Neural crest cell (in vitro differentiated cells): ENCODE measurements around the gene NUCKS1. TPM values are rescaled to one million over a fixed set of nuclear protein-coding genes. Genes with fewer than 3 reads are reported as not detected.

ENCODE experiments used
- DNase-seq: peaks from one replicate; pipeline ENCODE4 v3.0.0; 2021; ENCODE audit warnings: low read depth, mixed read lengths, low spot score
- H3K27ac Mint-ChIP-seq: one replicate; pipeline ENCODE4 v1.8.0; 2021; ENCODE audit warnings: mild to moderate bottlenecking, mixed read lengths; ENCODE audit not compliant: unreplicated experiment
- H3K27me3 Mint-ChIP-seq: 2 replicates; pipeline ENCODE4 v1.8.0; 2021; ENCODE audit warnings: low read depth, mild to moderate bottlenecking, mixed read lengths
- H3K36me3 Mint-ChIP-seq: 2 replicates; pipeline ENCODE4 v1.8.0; 2021; ENCODE audit warnings: low read depth, mild to moderate bottlenecking, mixed read lengths
- H3K4me1 Mint-ChIP-seq: 2 replicates; pipeline ENCODE4 v1.8.0; 2021; ENCODE audit warnings: mixed read lengths
- H3K4me3 Mint-ChIP-seq: one replicate; pipeline ENCODE4 v1.8.0; 2021; ENCODE audit warnings: mild to moderate bottlenecking, mixed read lengths
- H3K9me3 Mint-ChIP-seq: 2 replicates; pipeline ENCODE4 v1.8.0; 2021; ENCODE audit warnings: mixed read lengths
- total RNA-seq: library from RNA; stranded (reverse); gene quantifications from 2 replicates; pipeline ENCODE4 v1.2.1, GENCODE V29; 2021
- TF ChIP-seq, protein P1 (sequence below): fragments of 200-600 bp; sonication (generic); conservative IDR thresholded peaks from 2 replicates; pipeline ENCODE4 v1.5.0; 2021; ENCODE audit warnings: antibody characterized with exemption, mild to moderate bottlenecking

The NUCKS1 gene
- total RNA-seq, 1 donor from 2014 or later: 440 TPM

- no peaks in the 10 kb centered on the region for H3K9me3 Mint-ChIP-seq
- DNase-seq: peak; percentile 52
- peaks cover 72% of the 10 kb centered on the region for H3K4me1 Mint-ChIP-seq
- no peaks in the 10 kb centered on the region for H3K27me3 Mint-ChIP-seq
- H3K36me3 Mint-ChIP-seq: no peaks in the 10 kb centered on the region
- TF ChIP-seq, protein P1, sequence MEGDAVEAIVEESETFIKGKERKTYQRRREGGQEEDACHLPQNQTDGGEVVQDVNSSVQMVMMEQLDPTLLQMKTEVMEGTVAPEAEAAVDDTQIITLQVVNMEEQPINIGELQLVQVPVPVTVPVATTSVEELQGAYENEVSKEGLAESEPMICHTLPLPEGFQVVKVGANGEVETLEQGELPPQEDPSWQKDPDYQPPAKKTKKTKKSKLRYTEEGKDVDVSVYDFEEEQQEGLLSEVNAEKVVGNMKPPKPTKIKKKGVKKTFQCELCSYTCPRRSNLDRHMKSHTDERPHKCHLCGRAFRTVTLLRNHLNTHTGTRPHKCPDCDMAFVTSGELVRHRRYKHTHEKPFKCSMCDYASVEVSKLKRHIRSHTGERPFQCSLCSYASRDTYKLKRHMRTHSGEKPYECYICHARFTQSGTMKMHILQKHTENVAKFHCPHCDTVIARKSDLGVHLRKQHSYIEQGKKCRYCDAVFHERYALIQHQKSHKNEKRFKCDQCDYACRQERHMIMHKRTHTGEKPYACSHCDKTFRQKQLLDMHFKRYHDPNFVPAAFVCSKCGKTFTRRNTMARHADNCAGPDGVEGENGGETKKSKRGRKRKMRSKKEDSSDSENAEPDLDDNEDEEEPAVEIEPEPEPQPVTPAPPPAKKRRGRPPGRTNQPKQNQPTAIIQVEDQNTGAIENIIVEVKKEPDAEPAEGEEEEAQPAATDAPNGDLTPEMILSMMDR: no peak
- H3K27ac Mint-ChIP-seq: peak overlapping the region; percentile 12
- peak overlapping the region; percentile 84 for H3K4me3 Mint-ChIP-seq
Measured at GRCh38 chr1:205670611-205671430, 79.2 kb downstream of the NUCKS1 start.

- no peak for DNase-seq
- H3K27me3 Mint-ChIP-seq: no peaks in the 10 kb centered on the region
- no peaks in the 10 kb centered on the region for H3K36me3 Mint-ChIP-seq
- H3K27ac Mint-ChIP-seq: peak overlapping the region; percentile 92
- TF ChIP-seq, protein P1: no peak
- H3K9me3 Mint-ChIP-seq: no peaks in the 10 kb centered on the region
- peak overlapping the region; percentile 84 for H3K4me3 Mint-ChIP-seq
- peaks cover 74% of the 10 kb centered on the region for H3K4me1 Mint-ChIP-seq
Measured at GRCh38 chr1:205670150-205670446, 79.9 kb downstream of the NUCKS1 start.

DNA sequence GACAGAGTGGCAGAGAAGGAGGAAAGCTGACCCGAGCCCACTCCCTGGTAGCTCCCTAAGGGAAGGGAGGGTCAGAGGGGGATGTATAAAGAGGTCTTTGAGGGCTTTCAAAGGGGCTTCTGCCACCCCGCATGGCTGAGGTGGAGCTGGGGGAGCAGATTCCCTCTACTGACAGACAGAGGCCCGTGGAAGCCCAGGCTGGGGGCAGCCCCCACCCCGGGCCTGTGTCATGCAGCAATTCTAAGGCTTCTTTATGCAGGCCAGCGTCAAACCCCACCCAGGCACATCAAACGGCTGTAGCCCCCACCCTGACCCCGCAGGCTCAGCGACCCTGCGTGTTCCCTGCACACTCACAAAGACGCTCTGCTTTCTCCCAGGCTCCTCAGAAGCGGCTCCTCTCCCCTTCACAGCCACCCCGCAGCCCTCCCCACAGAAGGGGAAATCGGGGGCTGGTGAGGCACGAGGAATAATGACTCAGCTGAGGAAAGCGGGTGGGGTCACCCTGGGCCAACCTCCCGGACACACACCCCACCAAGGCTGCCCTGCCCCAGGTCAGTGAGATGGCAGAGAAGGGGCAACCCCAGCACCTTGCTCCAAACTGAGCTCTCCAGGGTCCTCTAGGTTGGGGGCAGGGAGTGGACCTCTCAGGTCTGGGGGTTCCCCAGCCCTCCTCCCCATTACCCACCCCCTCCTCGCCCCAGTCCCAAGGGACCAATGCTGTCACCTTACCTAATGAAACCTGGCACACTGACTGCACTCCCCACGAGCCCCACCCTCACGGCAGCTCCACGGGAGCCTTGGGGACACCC lies 80.4 kb downstream of the NUCKS1 start:
- no peaks in the 10 kb centered on the region for H3K9me3 Mint-ChIP-seq
- peaks cover 76% of the 10 kb centered on the region for H3K4me1 Mint-ChIP-seq
- peak overlapping the region; percentile 84 for H3K4me3 Mint-ChIP-seq

DNA sequence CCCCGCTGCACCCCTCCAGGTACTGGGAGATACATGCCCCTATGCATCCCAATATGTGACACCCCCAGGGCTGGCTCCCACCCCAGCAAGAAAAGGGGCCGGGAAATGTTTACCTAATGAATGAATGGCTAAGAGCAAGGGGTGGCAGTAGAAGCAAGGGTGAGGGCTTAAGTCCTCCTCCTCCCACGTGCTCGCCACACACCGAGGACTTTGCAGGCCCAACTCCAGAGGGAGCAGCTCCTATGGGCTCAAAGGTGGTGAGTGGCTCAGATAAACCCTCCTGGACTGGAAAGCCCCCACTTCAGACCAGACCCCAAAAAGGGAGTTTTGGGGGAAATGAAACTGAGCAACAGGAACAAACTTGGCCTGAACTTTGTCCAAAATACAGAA lies 81.0 kb downstream of the NUCKS1 start:
- Mint-ChIP-seq H3K27ac (peak overlapping the region; percentile 86), H3K4me1 (peaks cover 76% of the 10 kb centered on the region), H3K27me3 (no peaks in the 10 kb centered on the region), H3K36me3 (no peaks in the 10 kb centered on the region), H3K4me3 (peak overlapping the region; percentile 84), H3K9me3 (no peaks in the 10 kb centered on the region)
- TF ChIP-seq, protein P1: no peak
- DNase-seq: peak; percentile 15

More for the DNA sequence above, 80.4 kb downstream of the NUCKS1 start:
- Mint-ChIP-seq H3K27ac (peak overlapping the region; percentile 92), H3K36me3 (no peaks in the 10 kb centered on the region), H3K27me3 (no peaks in the 10 kb centered on the region)
- TF ChIP-seq, protein P1: no peak
- DNase-seq: peak; percentile 49

DNA sequence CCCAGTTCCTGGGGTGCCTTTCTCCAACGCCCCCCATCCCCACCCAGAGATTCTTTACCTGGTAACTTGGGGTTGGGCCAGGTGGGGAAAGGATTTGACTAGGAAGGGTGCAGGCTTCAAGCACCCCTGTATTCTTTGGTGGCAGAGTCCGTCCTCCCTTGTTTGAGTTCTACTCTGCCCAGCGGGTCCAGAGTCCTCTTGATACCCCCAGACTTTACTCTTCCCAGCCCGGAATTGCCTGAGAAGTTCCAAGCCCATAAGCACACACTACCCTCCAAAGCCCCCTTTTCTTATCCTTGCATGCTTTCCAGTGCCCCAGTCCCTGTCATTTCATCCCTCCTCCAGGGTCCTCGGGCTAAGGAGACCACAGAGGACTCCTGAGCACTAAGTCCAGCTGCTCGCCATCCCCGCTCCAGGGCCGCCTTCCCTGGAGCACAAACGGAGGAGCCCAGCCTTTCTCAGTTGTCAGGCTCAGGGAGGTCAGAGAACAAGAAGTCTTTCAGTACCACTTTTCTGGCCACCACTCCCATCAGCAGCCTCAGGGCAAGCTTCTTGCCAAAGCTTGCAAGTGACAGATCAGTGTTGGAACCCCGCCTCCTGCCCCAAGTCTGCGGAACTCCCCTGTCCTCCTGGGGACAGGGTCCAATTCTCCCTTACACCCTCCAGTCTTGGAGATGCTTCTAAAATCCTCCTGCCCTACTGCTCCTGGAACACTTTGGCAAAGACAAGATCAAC lies 81.9 kb downstream of the NUCKS1 start:
- no peaks in the 10 kb centered on the region for H3K36me3 Mint-ChIP-seq
- no peaks in the 10 kb centered on the region for H3K9me3 Mint-ChIP-seq
- TF ChIP-seq, protein P1: no peak
- H3K4me3 Mint-ChIP-seq: peak overlapping the region; percentile 84
- no peaks in the 10 kb centered on the region for H3K27me3 Mint-ChIP-seq
- DNase-seq: peak; percentile 40
- H3K4me1 Mint-ChIP-seq: peaks cover 74% of the 10 kb centered on the region
- peak overlapping the region; percentile 95 for H3K27ac Mint-ChIP-seq
